Hematopoietic multipotent progenitor cell treated with erythropoietin and hydrocortisone succinate and interleukin-3 and kit ligand, for 4 days (in vitro differentiated cells): ENCODE data around the gene IFNA14.
"Not testable (repeated sequence)": the region's sequence is repeated elsewhere in the genome, so short reads cannot be mapped to it uniquely, and the experiment has no call there.

Experiments
- DNase-seq: peaks from one replicate; pipeline ENCODE4 v3.0.0-alpha.2; 2015

Gene IFNA14

DNA sequence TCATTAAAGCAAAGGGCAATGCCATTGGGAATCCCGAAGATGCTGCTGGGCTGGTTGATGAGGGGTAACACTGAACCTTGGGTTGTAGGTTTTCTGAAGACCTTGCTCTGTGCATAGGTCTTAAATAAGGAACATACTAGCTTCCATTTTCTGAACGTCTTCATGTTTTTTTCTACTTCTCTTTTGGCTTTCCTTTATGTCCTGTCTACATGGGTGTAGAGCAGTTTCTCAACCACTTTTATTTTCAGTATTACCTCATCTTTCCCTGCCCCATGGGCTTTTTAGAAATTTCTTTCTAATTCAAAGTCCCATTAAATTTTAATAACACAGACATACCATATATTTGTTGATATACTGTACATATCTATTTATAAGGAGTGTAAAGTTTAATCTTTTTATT lies at the start of gene IFNA14:
Gene IFNA14 (minus strand): TSS at position 95 of the 400 bp plus-strand sequence. CDS start 70 bp downstream, at position 25.
- DNase-seq = no peak

DNA sequence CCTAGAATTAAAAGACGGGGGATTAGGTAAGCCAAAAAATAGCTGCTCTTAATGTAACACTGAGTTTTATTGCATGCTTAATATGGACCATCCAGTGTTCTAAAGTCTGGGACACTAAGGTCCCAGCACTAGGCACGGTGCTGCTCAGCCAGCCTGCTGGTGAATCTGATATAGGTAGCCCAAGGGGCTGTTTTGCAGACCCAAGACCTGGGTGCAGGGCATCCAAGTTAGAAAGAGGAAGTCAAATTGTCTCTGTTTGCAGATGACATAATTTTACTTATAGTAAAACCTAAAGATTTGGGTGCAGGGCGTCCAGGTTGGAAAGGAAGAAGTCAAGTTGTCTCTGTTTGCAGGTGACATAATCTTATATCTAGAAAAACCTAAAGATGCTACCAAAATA lies 47.5 kb upstream of the IFNA14 start:
- DNase-seq = no peak

DNA sequence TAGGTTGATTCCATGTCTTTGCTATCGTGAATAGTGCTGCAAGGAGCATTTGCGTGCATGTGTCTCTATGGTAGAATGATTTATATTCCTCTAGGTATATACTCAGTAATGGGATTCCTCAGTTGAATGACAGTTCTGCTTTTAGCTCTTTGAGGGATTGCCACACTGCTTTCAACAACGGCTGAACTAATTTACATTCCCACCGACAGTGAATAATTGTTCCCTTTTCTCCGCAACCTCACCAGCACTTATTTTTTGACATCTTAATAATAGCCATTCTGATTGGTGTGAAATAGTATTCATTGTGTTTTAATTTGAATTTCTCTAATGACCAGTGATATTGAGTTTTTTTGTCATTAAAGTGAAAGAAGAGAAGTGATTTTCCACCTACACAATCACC lies 46.9 kb upstream of the IFNA14 start:
- peak; percentile 23 for DNase-seq

DNA sequence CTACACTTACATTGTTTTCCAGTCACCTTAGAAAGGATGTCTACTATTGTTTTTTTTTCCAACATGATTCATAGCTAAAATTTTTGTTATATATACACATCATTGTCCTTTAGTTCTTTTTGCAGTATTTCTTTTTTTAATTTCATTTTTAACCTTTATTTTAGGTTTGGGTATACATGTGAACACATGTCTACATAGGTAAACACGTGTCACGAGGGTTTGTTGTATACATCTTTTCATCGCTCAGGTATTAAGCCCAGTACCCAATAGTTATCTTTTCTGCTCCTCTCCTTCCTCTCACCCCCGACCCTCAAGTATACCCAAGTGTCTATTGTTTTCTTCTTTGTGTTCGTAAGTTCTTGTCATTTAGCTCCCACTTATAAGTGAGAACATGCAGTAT lies 46.3 kb upstream of the IFNA14 start:
- no peak for DNase-seq

DNA sequence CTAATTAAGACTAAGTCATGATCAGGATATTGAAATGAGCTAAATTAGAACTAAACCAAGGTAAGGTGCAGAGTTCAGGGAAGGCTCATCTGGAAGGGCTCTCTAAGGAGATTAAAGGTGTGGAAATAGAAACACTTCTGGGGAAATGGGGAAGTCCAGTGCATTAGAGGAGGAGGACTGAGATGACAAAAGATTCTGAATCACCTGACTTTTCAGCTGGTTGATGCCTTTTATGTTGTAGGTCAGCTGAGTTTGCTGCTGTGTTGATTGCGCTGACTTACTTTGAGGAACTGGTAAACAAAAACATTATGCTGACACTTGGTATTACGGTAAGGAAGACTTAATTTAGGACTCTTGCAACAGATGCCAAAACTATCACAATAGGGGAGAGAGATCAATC lies 41.5 kb upstream of the IFNA14 start:
- DNase-seq = no peak

DNA sequence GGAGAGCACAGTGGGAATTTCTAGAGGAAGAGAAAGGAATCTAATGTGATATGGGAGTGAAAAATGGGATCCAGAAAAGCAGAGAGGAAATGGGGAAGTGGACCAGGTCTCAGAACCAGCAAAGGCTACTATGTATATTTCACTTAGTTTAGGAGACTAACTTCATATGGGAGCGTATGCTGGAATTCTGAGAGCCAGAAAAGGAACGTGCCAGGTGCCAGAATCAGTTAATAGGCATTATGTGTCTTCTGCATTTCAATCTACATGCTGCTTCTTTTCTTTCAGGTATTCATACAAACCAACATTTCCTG lies 28.5 kb upstream of the IFNA14 start:
- no peak for DNase-seq

DNA sequence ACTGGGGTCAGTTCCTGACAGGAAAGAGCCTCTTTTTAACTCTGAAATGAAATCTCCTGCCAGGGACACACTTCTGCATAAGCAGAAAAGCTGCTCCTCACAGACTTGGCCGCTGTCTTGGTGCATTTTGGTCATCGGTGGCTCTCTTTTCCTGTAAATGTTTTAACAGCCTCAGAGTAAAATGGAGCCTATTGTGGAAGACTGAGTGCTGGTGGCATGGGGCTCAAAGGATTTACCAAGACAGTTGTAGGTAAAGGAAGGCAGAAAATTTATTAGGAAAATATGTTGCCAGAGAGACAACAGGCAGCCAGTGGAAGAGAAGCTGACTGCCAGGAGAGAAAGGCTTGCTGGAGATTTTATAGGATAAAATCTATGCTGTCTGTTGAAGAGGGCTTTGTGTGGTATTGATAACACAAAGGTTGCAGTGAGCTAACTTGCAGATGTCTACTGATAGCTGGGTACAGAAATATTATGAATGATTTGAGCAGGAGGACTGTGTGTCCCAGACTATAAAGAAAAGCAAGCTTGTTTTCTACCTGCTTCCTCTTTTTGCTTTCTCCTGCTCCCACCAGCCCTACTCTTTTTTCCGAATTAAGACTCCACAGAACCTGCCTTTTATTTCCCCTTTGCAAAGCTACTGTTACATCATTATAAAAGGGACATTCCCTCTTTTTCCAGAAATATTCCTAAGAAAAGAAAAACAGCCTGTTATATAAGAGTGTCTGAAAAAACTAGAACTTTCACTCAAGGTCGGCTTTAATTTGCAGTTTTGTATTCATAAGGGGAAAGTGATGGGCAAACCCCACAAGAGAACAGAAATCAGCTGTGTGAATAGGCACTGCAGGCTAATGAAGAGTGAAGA lies 27.9 kb upstream of the IFNA14 start:
- peak; percentile 58 for DNase-seq

DNA sequence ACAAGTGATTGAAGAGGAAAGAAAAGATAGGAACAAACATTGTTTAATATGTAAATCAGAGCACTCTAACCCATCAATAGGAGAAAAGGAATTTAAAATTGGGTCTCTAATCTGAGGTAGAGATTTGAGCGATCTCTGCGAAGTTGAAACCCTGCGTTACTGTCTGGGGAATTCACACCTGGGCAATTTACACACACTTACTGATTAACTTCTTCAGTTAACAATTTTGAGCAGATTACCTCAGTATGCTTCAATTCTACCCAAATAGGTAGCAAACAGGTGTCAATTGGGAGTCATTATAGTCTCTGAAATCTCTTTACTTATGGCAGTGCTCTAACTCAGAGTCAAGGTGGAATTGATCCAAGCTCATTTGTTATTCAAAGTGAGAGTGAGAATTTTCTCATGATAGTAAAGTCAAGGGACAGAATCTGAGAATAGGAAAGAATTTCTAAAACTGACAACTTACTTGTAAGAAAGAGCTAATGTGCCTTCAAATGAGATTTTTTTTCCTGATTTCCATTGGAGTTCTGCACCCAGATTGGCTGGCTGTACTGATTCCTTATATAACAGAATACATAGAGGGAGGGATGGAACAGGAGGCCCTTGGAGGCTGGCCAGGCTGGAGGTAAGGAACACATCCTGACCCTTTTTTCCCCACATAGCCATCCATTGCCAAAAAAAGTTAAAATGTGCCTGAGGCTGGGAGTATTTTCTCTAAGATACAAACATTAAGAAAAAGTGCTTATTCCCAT lies 27.1 kb upstream of the IFNA14 start:
- no peak for DNase-seq

DNA sequence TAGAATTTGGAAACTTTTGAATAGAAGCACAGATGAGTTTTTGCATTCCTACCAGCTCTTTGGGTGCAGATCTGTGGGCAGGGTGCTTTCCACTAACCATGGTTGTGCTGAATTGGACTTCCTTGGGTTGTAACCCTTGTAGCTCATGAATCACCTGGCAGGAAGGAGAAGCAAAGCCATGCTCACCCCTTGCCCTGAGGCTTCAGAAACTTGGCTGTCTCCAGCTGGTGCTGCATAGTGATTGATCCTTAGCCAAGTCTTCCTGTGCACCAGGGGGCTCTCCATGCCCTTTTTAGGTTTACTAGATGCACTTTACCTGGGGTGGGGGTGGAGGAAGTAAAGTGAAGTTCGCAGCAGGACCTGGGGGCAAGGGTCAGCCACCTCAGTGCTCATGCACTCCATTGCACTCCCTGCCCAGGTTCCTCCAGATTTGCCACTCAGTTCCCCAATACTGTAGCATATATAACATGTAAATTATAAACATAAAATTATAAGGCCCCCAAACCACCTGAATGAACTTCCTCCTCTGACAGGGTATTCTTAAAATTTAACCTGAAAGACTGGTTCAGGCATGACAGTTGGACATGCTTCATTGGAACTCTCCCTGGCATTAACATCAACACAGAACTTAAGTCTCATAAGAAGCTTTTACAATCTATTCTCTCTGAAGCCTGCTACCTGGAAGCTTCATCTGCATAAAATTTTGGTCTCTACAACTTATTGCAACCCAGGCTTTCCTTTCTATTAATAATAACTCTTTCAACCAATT lies 25.8 kb upstream of the IFNA14 start:
- DNase-seq = no peak

DNA sequence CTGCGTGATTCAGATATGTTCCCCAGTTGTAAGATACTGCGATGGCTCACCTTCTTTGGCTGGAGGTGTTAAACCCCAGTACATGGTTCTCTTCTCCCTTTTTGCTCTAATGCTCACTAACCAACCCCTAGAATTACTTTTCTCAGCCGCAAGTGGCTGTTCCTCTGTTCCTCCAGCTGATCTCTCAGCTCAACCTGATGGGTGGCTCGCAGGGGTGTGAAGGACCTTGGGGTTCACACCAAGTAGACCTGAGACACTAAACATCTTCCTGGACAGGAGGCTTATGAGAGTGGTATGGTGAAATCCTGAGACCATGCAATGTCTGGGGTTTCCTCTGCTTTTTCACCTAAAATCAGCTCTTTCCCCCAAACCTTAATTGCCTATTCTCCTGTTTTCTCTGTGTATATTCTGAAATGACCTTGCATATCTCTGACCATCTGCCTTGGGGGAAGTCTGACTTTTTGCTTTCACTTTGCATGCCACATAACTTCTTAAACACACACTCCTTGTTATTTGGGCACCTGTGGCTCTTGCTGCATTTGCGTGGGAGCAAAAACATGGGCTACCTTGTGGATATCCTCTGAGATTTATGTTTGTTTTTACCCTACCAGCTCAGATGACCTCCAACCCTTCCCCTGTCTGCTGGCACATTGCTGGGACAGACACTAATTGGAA lies 15.9 kb upstream of the IFNA14 start:
- DNase-seq = peak; percentile 34

DNA sequence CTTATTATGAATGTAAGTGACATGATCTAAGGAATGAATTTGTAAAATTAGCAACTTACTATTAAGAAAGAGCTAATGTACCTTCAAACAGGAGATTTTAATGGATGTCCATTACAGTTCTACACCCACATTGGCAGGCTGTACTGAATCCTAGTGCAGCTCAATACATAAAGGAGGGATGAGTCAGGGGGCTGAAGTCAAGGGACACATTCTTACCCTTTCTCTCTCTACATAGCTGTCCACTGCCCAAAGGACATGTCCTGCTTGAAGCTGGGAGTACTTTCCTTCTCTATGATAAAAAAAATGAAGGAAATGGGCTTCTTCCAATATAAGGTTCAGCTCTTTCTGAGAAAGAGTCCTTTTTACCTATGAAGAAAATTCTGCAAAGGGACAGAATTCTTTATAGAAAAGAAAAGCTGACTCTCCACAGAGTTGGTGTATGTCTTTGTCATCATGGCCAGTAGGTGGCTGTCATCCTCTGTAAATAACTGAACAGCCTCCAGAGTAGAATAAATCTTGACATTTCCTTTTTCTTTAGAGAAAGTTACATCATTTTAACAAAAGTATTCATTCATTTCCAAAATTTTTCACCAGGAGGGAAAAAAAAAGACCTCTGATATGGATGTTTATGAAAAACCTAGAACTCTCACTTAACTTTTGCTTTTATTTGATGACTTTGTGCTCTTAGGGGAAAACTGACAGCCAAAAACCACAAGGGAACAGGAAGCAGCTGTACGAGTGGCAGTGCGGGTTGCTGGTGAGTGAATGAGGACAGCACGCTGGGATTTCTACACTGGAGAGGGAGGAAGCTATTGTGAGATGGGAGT lies 13.1 kb upstream of the IFNA14 start:
- DNase-seq = peak; percentile 80

DNA sequence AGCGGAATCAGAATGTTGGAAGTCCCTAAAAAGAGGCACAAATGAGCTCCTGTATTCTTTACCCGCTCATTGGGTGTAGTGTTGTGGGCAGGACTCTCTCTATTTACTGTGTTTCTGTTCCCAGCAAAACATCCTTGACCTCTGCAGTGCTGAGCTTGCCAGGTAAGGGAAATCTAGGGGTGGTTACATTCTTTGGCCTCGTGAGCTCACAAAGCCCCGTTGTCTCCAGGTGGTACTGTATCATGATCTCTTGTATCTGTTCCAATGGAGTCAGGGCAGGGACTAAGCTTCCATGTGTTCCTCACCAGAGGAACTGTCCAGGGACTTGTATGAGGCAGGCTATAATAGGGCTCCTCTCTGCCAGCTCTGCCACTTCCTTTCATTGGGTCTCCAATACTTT lies 11.8 kb upstream of the IFNA14 start:
- no peak for DNase-seq

DNA sequence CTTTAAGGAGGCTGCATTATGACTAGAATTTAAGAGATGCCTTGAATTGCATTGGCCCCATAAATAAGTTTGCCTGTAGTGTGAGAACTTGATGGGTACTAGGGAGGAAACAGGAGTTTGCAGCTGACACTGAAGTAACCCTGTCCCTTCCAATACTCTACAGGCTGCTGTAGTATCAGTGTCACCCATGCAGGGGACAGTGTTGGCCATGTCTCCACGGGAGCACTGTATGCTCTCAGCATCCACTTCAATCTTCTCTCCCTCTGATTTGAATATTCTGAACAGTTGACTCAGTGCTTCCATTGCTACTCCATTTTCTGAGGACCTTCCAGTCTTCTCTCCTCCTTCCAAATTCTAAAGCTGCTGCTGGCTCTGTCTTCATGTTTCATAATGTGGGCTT lies 11.4 kb upstream of the IFNA14 start:
- no peak for DNase-seq

DNA sequence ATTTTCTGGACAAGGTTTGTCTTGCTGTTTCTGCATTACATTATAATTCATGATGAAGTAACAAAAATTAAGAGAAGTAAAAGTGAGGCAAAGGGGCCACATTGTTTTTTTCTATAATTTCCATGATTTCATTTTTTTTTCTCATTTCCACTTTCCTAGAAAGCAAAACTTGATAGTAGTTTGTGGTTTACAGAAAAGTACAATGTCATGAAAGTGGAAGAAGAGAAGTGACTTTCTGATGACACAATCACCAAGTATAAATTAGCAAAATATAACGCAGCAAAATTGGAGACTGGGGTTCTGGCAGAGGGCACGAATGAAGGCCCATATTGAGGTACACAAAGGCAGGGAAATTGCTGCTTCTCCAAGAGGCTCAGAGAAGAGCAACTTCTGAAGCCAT lies 5.0 kb upstream of the IFNA14 start:
- peak; percentile 61 for DNase-seq

DNA sequence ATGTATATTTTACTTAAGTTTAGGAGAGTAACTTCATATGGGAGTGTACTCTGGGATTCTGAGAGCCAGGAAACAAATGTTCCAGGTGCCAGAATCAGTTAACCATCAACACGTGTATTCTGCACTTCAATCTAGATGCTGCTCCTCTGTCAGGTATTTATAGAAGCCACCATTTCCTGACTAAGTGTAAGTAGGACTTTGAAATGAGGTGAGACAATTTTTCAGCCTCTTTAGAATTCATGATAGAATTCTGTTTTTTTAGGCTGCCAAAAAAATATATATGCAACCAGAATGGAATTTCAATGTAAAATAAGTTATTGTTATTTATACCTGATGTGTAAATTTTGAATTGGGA lies 3.5 kb downstream of the IFNA14 start:
- not testable (repeated sequence) for DNase-seq

DNA sequence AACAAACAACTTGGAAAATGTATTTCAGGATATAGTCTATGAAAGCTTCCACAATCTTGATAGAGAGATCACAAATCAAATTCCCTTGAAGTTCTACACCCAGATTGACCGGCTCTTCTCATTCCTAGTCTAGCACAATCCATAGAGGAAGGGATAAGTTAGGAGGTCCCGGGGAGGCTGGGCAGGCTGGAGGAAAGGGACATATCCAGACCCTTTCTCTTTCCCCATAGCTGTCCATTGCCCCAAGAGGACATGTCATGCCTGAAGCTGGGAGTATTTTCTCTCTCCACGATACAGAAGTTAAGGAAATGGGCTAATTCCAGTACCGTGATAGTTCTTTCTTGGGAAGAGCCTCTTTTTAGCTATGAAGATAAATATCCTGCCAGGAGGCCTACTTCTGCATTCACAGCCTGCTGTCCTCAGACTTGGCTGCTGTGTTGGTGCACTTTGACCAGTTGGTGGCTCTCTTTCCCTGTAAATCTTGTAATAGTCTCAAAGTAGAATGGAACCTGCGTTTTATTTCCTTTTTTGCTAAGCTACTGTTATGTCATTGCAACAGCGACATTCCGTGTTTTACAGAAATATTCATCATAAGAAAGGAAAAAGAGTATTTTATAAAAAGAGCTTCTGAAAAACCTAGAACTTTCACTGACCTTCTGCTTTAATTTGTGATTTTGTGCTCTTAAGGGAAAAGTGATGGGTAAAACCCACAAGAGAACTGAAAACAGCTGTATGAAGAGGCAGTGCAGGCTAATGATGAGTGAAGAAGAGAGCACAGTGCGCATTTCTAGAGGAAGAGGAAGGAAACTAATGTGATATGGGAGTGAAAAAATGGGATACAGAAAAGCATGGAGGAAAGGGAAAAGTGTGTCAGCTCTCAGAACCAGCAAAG lies 4.1 kb downstream of the IFNA14 start:
- peak; percentile 88 for DNase-seq

DNA sequence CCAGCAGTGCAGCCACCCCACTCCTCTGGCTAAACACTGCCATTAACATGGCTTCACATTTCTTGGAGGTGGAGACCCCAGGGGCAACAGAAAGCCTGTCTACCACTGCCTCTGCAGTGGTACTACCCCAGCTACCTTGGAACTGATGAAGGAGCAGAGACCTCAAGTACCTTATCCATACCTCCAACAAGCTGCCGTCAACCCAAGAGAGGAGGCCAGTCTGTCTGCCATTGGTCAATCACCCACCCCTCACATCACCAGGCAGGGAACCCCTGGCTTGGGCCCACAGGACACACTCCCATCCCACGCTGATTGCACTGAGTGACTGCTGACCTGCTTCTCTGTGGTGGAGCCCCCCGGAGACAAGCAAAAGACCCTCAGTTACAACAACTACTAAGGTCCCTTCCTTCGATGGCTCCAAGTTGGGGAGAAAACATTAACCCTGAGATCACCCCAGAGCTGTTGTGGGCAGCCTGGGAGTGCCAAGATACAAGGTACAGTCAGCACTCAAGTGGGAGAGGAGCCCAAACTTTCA lies 5.6 kb downstream of the IFNA14 start:
- DNase-seq = no peak

DNA sequence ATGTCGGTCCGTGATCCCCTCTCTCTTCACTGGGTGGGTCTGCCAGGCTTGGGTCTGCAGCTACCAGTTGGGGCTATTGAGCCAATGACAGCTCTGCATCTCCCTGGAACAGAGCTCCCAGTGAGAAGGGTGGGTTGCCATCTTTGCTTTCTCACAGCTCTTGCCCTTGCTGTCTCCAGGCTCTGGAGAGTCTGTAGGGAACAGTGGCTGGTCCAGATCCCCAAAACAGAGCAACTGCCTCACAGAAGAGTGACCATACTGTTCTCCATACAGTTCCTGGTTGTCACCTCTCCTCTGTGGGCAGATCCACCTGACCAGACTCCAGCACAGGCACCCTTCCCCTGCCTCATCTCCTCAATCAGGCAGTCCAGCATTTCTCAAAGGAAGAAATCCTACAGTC lies 6.5 kb downstream of the IFNA14 start:
- no peak for DNase-seq

DNA sequence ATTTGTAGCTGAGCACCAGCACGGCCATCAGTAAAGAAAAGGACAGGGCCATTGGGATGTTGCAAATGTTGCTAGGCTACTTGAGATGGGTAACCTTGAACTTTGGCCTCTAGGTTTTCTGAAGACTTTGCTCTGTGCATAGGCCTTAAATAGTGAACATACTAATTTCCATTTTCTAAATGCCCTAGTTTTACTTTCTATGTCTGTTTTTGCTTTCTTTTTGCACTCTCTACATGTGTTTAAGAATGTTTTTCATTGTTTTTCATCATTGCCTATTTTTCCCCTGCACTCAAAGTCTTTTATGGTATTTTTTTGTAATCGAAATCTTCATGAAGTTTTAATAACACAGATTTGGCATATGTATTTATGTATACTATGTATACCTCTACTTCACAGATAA lies 11.7 kb downstream of the IFNA14 start, which contains the start of gene IFNA17:
Gene IFNA17 (minus strand): TSS at position 101 of the 400 bp plus-strand sequence. CDS start 49 bp downstream, at position 52.
- DNase-seq = no peak

DNA sequence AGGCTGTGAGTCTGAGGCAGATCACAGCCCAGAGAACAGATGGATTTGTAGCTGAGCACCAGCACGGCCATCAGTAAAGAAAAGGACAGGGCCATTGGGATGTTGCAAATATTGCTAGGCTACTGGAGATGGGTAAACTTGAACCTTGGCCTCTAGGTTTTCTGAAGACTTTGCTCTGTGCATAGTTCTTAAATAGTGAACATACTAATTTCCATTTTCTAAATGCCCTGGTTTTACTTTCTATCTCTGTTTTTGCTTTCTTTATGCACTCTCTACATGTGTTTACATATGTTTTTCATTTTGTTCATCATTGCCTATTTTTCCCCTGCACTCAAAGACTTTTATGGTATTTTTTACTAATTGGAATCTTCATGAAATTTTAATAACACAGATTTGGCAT lies 22.6 kb downstream of the IFNA14 start, which contains the start of gene IFNA16:
Gene IFNA16 (minus strand): TSS at position 101 of the 400 bp plus-strand sequence. CDS start 6 bp downstream, at position 95.
- DNase-seq = not testable (repeated sequence)
